Ishikawa (cell line): ENCODE measurements around the gene COL8A2.

Experiments
- CEBPB ChIP-seq: IDR thresholded peaks from 2 replicates; pipeline ENCODE4 v1.6.1; 2012
- CREB1 ChIP-seq: IDR thresholded peaks from 2 replicates; pipeline ENCODE4 v1.6.1; 2012; ENCODE audit warnings: low read depth
- EGR1 ChIP-seq: IDR thresholded peaks from 2 replicates; pipeline ENCODE4 v1.6.1; 2012
- EP300 ChIP-seq: IDR thresholded peaks from 2 replicates; pipeline ENCODE4 v1.6.1; 2012; ENCODE audit warnings: borderline replicate concordance
- FOXM1 ChIP-seq: IDR thresholded peaks from 2 replicates; pipeline ENCODE4 v1.6.1; 2012; ENCODE audit warnings: low read depth, borderline replicate concordance
- MAX ChIP-seq: IDR thresholded peaks from 2 replicates; pipeline ENCODE4 v1.6.1; 2012
- NFIC ChIP-seq: IDR thresholded peaks from 2 replicates; pipeline ENCODE4 v1.6.1; 2012
- RAD21 ChIP-seq: IDR thresholded peaks from 2 replicates; pipeline ENCODE4 v1.6.1; 2012; ENCODE audit warnings: low read depth
- REST ChIP-seq: IDR thresholded peaks from 2 replicates; pipeline ENCODE4 v1.6.1; 2012; ENCODE audit warnings: low read depth, mild to moderate bottlenecking
- TAF1 ChIP-seq: IDR thresholded peaks from 2 replicates; pipeline ENCODE4 v1.6.1; 2012; ENCODE audit warnings: low read depth, mild to moderate bottlenecking
- TCF12 ChIP-seq: IDR thresholded peaks from 2 replicates; pipeline ENCODE4 v1.6.1; 2012; ENCODE audit warnings: low read depth
- TEAD4 ChIP-seq: IDR thresholded peaks from 2 replicates; pipeline ENCODE4 v1.6.1; 2012
- USF1 ChIP-seq: IDR thresholded peaks from 2 replicates; pipeline ENCODE4 v1.6.1; 2012
- YY1 ChIP-seq: IDR thresholded peaks from 2 replicates; pipeline ENCODE4 v1.6.1; 2012; ENCODE audit warnings: low read depth
- ZBTB7A ChIP-seq: IDR thresholded peaks from 2 replicates; pipeline ENCODE4 v1.6.1; 2012; ENCODE audit warnings: low read depth

Gene COL8A2

GRCh38 chr1:36153476-36153875 is 28.5 kb upstream of the COL8A2 start:
- TF ChIP-seq RAD21 (no peak), FOXM1 (no peak), USF1 (no peak), EP300 (no peak), CEBPB (no peak), TAF1 (no peak), REST (no peak), TCF12 (no peak), TEAD4 (no peak), CREB1 (no peak), EGR1 (no peak), YY1 (no peak), NFIC (no peak)

GRCh38 chr1:36151845-36152203 is 26.8 kb upstream of the COL8A2 start:
- TF ChIP-seq EP300 (no peak), CREB1 (no peak), REST (no peak), EGR1 (no peak), RAD21 (no peak), TCF12 (no peak), USF1 (no peak), CEBPB (no peak), YY1 (no peak), NFIC (no peak), TEAD4 (no peak), MAX (no peak), FOXM1 (no peak), TAF1 (no peak), ZBTB7A (no peak)

DNA sequence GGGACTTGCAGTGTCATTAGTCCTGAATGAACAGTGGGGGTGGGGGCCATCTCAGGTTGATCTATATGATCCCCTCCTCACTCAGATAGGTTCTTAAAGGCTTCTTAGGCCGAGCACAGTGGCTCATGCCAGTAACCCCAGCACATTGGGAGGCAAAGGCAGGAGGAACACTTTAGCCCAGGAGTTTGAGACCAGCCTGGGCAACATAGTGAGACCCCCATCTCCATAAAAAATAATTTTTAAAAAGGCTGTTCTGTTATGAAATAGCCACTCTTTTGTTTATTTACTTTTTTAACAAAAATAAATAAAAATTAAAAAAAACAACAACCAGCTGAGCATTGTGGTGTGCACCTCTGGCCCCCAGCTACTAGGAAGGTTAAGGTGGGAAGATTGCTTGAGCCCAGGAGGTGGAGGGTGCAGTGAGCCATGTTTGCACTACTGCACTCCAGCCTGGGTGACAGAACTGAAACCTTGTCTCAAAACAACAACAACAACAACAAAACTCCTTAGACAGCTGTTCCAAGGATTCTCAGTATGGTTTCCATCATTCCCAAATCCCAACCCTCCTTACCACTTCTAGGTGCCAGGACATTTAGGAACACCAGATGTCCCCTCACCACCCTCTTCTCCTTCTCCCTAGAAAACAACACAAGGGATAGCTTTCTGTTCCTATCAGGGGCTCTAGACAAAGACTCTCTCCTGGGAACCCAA is 26.3 kb upstream of the COL8A2 start:
- TF ChIP-seq ZBTB7A: no peak
- TF ChIP-seq USF1: no peak
- TF ChIP-seq EGR1: no peak
- TF ChIP-seq FOXM1: no peak
- TF ChIP-seq CREB1: no peak

GRCh38 chr1:36150296-36151133 is 25.5 kb upstream of the COL8A2 start:
- TF ChIP-seq TCF12 (peak; percentile 68; the same call in 1 of the 2 replicates), EP300 (no peak), TEAD4 (0 out of 2 replicates have a peak, but pooled peaks have one; percentile 29)

GRCh38 chr1:36149973-36150295 is 24.9 kb upstream of the COL8A2 start:
- TF ChIP-seq EGR1 (no peak), USF1 (no peak), CREB1 (no peak), NFIC (no peak), ZBTB7A (no peak), FOXM1 (no peak), YY1 (no peak), CEBPB (no peak), TAF1 (no peak), TCF12 (no peak), REST (no peak), RAD21 (no peak), EP300 (no peak), TEAD4 (no peak), MAX (no peak)
